ENCODE results near the gene TRAF1. TPM values are rescaled to one million over a fixed set of nuclear protein-coding genes. Genes with fewer than 3 reads are reported as not detected.

Gene TRAF1
- total RNA-seq, 4 donors from 2014 or later = 3.3 to 14.0 (median 8.8) TPM

DNA sequence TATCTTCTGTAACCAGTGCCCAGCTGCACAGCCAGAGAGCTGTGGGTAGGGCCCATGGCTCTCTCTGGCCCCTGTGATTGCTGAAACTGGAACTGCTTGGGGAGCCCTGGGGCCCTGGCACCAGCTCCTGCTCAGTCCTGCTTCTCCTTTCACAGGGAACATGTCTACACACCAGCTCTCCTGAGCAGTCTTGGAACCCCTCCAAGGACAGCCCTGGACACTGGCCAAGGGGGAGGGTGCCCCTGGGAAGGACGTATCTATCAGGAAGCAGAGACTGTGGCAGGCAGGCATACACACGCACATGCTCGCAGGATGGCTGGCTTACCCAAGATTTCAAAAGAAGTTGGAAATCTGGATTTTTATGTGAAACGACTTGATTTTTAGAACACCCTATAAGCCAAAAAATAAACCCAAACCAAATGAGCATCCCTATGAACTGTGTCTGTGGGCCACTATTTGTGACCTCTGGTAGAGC, 8.8 kb upstream of the TRAF1 start:
- Histone ChIP-seq H3K36me3 (no peaks in the 10 kb centered on the region), H3K9me3 (no peaks in the 10 kb centered on the region), H3K27me3 (no peaks in the 10 kb centered on the region), H3K27ac (peak overlapping the region; percentile 60 to 79 (median 75)), H3K4me3 (no peak overlapping the region), H3K4me1 (peaks cover 7 to 50% (median 33%) of the 10 kb centered on the region in 4 donors)
- TF ChIP-seq, protein P1, sequence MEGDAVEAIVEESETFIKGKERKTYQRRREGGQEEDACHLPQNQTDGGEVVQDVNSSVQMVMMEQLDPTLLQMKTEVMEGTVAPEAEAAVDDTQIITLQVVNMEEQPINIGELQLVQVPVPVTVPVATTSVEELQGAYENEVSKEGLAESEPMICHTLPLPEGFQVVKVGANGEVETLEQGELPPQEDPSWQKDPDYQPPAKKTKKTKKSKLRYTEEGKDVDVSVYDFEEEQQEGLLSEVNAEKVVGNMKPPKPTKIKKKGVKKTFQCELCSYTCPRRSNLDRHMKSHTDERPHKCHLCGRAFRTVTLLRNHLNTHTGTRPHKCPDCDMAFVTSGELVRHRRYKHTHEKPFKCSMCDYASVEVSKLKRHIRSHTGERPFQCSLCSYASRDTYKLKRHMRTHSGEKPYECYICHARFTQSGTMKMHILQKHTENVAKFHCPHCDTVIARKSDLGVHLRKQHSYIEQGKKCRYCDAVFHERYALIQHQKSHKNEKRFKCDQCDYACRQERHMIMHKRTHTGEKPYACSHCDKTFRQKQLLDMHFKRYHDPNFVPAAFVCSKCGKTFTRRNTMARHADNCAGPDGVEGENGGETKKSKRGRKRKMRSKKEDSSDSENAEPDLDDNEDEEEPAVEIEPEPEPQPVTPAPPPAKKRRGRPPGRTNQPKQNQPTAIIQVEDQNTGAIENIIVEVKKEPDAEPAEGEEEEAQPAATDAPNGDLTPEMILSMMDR (IDR thresholded peaks at IDR 0.05) = no peak
- no peak for TF ChIP-seq POLR2A (IDR thresholded peaks at IDR 0.05)
- peak; percentile 58 to 94 (median 90) for DNase-seq

DNA sequence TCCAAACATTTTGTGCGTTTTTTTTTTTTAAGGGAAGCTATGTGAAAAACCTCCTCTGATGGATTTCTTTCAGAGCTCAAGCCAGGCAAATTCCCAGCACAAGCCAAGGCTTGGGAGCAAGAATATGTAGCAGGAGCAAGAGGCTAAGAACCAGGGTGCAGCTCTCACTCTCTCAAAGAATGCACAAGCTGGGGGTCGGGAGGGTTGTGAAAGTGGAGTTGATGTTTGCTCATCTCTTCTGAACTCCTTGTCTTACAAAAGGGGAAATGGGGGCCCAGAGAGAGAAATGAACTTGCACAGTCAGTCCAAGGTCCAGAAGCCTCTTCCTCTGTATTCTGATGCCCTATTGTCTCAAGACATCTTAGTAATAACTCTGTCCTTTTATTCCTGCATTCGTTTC, 7.7 kb upstream of the TRAF1 start:
- H3K27me3 ChIP-seq = no peaks in the 10 kb centered on the region
- no peaks in the 10 kb centered on the region for H3K9me3 ChIP-seq
- no peak overlapping the region for H3K4me3 ChIP-seq
- no peaks in the 10 kb centered on the region for H3K36me3 ChIP-seq
- TF ChIP-seq, protein P1 (IDR thresholded peaks at IDR 0.05) = no peak
- no peak for TF ChIP-seq POLR2A (IDR thresholded peaks at IDR 0.05)
- DNase-seq = peak in 1 of 3 donors; percentile 28
- H3K4me1 ChIP-seq = peaks cover 7 to 53% (median 34%) of the 10 kb centered on the region in 4 donors
- H3K27ac ChIP-seq = peak overlapping the region; percentile 7 to 77 (median 66)

DNA sequence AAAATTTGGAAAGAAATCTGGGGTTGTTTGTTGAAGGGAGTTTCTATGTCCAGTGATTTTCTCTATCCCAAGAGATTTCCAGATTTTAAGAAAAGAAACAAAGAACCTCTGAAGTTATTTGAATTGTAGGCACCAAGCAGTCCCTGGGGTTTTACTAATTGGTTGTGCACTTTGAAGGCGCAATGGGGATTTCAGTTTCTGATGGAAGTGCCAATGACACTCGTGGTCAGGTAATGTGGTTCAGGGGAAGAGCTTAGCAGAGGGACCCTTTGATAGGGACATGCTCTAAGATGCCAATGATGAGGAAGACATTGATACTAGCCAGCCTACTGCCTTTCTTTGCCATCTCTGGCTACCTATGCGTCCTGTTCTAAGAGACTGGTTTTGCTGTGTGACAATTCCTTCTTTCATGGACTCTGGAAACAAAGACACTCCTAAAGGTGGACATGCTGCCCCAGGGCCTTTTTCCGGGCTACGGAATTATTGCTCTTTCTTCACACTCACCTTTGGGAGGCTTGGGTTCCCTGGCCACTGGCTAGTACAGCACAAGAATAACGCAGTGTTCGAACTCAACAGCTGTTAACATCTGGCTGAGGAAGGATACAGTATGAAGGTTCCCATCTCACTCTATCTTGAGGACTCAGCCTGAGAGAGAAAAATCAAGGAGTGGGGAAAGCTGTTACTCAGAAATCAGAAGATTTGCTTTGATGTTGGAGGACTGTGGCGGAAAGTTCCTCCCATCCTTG, 6.9 kb upstream of the TRAF1 start:
- Histone ChIP-seq H3K36me3 (no peaks in the 10 kb centered on the region), H3K4me3 (no peak overlapping the region), H3K27ac (peak overlapping the region in 2 of 4 donors; percentile 7 to 73), H3K4me1 (peaks cover 7 to 54% (median 35%) of the 10 kb centered on the region in 4 donors), H3K9me3 (no peaks in the 10 kb centered on the region), H3K27me3 (no peaks in the 10 kb centered on the region)
- no peak for TF ChIP-seq POLR2A (IDR thresholded peaks at IDR 0.05)
- TF ChIP-seq, protein P1 (IDR thresholded peaks at IDR 0.05) = no peak
- no peak for DNase-seq

DNA sequence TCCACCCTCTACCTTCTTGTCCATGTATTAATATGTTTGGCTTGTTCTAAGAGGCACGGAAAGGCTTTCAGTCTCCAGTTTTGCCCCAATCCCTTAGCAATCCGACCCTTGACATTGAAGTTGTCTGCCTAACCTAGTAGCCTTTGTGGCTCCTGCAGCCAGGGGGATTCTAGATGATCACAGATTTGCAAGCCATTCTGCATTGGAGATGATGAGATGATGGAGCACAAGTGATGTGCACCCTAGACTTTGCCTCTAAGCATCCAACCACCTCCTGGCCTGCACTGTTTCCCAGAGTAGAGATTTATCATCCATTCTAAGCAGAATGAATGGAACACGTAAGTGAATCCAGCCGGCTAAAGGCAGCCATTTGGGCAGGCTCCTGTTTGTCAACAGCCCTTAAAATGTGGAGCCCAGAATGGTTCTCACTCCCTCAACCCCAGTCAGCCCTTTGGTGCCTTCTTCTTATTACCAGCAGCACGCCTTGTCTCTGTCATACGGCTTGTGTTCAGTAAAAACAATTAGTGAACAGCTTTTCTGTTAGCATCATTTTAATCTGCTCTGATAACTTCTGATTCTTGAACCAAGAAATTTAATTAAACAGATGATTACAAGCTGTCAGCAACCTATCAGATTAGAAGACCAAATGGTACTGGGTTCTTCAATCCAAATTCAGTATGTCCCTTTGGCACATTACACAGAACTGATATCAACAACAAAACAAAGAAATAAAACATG, 5.7 kb upstream of the TRAF1 start:
- peaks cover 7 to 52% (median 37%) of the 10 kb centered on the region in 4 donors for H3K4me1 ChIP-seq
- no peak for DNase-seq

More for the DNA sequence above, 5.7 kb upstream of the TRAF1 start:
- no peak for TF ChIP-seq POLR2A (IDR thresholded peaks at IDR 0.05)
- TF ChIP-seq, protein P1 (IDR thresholded peaks at IDR 0.05) = no peak
- H3K36me3 ChIP-seq = no peaks in the 10 kb centered on the region
- no peak overlapping the region for H3K4me3 ChIP-seq
- H3K27me3 ChIP-seq = no peaks in the 10 kb centered on the region
- H3K9me3 ChIP-seq = no peaks in the 10 kb centered on the region
- peak overlapping the region; percentile 71 to 92 (median 86) for H3K27ac ChIP-seq

Measured in Peyer's patch (tissue), 4 donors.